Measurements from ENCODE around the gene IBA57.
"Not testable (repeated sequence)": the region's sequence is repeated elsewhere in the genome, so short reads cannot be mapped to it uniquely, and the experiment has no call there.

Gene IBA57

GRCh38 chr1:228219245-228219961 is 53.8 kb downstream of the IBA57 start:
- no peaks in the 10 kb centered on the region for H3K79me1 ChIP-seq (ENCODE audit: low read length)
- H3K4me2 ChIP-seq (ENCODE audit: low read length): no peak overlapping the region
- H4K91ac ChIP-seq (ENCODE audit: low read depth, low read length): no peak overlapping the region
- H3K18ac ChIP-seq (ENCODE audit: low read length): no peak overlapping the region
- peaks cover 3% of the 10 kb centered on the region for H3K9me3 ChIP-seq (ENCODE audit: insufficient read depth, low read depth, low read length)
- H3K79me2 ChIP-seq (ENCODE audit: control insufficient read depth, insufficient read depth, low read length, poor library complexity): no peaks in the 10 kb centered on the region
- peak overlapping the region; percentile 29 for H3K4me3 ChIP-seq (ENCODE audit: low read depth, low read length)
- H2BK12ac ChIP-seq (ENCODE audit: low read length): no peak overlapping the region
- no peak overlapping the region for H3K23ac ChIP-seq (ENCODE audit: low read length)
- no peak overlapping the region for H4K8ac ChIP-seq (ENCODE audit: low read depth, low read length)
- H2BK120ac ChIP-seq (ENCODE audit: insufficient read depth, low read length, poor library complexity): no peak overlapping the region
- no peak overlapping the region for H2BK5ac ChIP-seq (ENCODE audit: low read depth, low read length, poor library complexity)
- no CpG with 5 or more reads among the region's 16 CpGs for WGBS (ENCODE audit: extremely low coverage, insufficient coverage, insufficient read length)
- H3K27me3 ChIP-seq (ENCODE audit: insufficient read depth, low read length): no peaks in the 10 kb centered on the region
- H3K4ac ChIP-seq (ENCODE audit: low read depth, low read length): no peak overlapping the region
- H2AFZ ChIP-seq (ENCODE audit: insufficient read depth, low read length, poor library complexity): no peak overlapping the region
- H3K27ac ChIP-seq (ENCODE audit: low read depth, low read length): no peak overlapping the region
- H4K12ac ChIP-seq (ENCODE audit: low read depth, low read length): no peak overlapping the region
- no peak overlapping the region for H3K9ac ChIP-seq (ENCODE audit: low read length)
- peaks cover 25 to 29% of the 10 kb centered on the region in 2 experiments for H3K36me3 ChIP-seq (ENCODE audit: control insufficient read depth in 1 of 2, insufficient read depth in 2 of 2, low read length in 2 of 2)
- no peak for DNase-seq
- no peak overlapping the region for H3K14ac ChIP-seq (ENCODE audit: low read length)
- no peak overlapping the region for H2AK5ac ChIP-seq (ENCODE audit: low read length)
- H3K4me1 ChIP-seq (ENCODE audit: control insufficient read depth in 1 of 2, insufficient read depth in 2 of 2, low read length in 2 of 2): peaks cover 0 to under 1% of the 10 kb centered on the region in 2 experiments

GRCh38 chr1:228219962-228220780 is 54.6 kb downstream of the IBA57 start:
- Histone ChIP-seq H3K4me3 (ENCODE audit: low read depth, low read length) (no peak overlapping the region), H2BK120ac (ENCODE audit: insufficient read depth, low read length, poor library complexity) (no peak overlapping the region), H3K14ac (ENCODE audit: low read length) (no peak overlapping the region), H4K91ac (ENCODE audit: low read depth, low read length) (no peak overlapping the region), H2AFZ (ENCODE audit: insufficient read depth, low read length, poor library complexity) (no peak overlapping the region), H3K9ac (ENCODE audit: low read length) (no peak overlapping the region), H3K9me3 (ENCODE audit: insufficient read depth, low read depth, low read length) (peaks cover 10% of the 10 kb centered on the region), H3K27me3 (ENCODE audit: insufficient read depth, low read length) (no peaks in the 10 kb centered on the region), H3K79me1 (ENCODE audit: low read length) (no peaks in the 10 kb centered on the region), H3K79me2 (ENCODE audit: control insufficient read depth, insufficient read depth, low read length, poor library complexity) (no peaks in the 10 kb centered on the region), H3K23ac (ENCODE audit: low read length) (no peak overlapping the region), H2BK12ac (ENCODE audit: low read length) (no peak overlapping the region), H4K12ac (ENCODE audit: low read depth, low read length) (no peak overlapping the region), H3K4me2 (ENCODE audit: low read length) (no peak overlapping the region), H2BK5ac (ENCODE audit: low read depth, low read length, poor library complexity) (no peak overlapping the region), H3K36me3 (ENCODE audit: control insufficient read depth in 1 of 2, insufficient read depth in 2 of 2, low read length in 2 of 2) (peaks cover 33 to 35% of the 10 kb centered on the region in 2 experiments), H3K27ac (ENCODE audit: low read depth, low read length) (no peak overlapping the region), H3K18ac (ENCODE audit: low read length) (no peak overlapping the region), H3K4ac (ENCODE audit: low read depth, low read length) (no peak overlapping the region), H2AK5ac (ENCODE audit: low read length) (no peak overlapping the region), H3K4me1 (ENCODE audit: control insufficient read depth in 1 of 2, insufficient read depth in 2 of 2, low read length in 2 of 2) (no peaks in the 10 kb centered on the region), H4K8ac (ENCODE audit: low read depth, low read length) (no peak overlapping the region)
- no CpG with 5 or more reads among the region's 28 CpGs for WGBS (ENCODE audit: extremely low coverage, insufficient coverage, insufficient read length)
- no peak for DNase-seq

GRCh38 chr1:228221097-228221496 is 55.5 kb downstream of the IBA57 start:
- WGBS (ENCODE audit: extremely low coverage, insufficient coverage, insufficient read length): no CpG with 5 or more reads among the region's 9 CpGs
- not testable (repeated sequence) for H3K79me2 ChIP-seq (ENCODE audit: control insufficient read depth, insufficient read depth, low read length, poor library complexity); H3K9ac ChIP-seq (ENCODE audit: low read length); H2AFZ ChIP-seq (ENCODE audit: insufficient read depth, low read length, poor library complexity); H4K8ac ChIP-seq (ENCODE audit: low read depth, low read length); H3K18ac ChIP-seq (ENCODE audit: low read length); H2BK120ac ChIP-seq (ENCODE audit: insufficient read depth, low read length, poor library complexity); H2AK5ac ChIP-seq (ENCODE audit: low read length); H2BK12ac ChIP-seq (ENCODE audit: low read length); H3K4ac ChIP-seq (ENCODE audit: low read depth, low read length); H3K14ac ChIP-seq (ENCODE audit: low read length); H3K27ac ChIP-seq (ENCODE audit: low read depth, low read length); H4K12ac ChIP-seq (ENCODE audit: low read depth, low read length); H2BK5ac ChIP-seq (ENCODE audit: low read depth, low read length, poor library complexity); H3K4me1 ChIP-seq (ENCODE audit: control insufficient read depth in 1 of 2, insufficient read depth in 2 of 2, low read length in 2 of 2); H4K91ac ChIP-seq (ENCODE audit: low read depth, low read length); DNase-seq; H3K79me1 ChIP-seq (ENCODE audit: low read length); H3K27me3 ChIP-seq (ENCODE audit: insufficient read depth, low read length); H3K4me2 ChIP-seq (ENCODE audit: low read length); H3K4me3 ChIP-seq (ENCODE audit: low read depth, low read length); H3K23ac ChIP-seq (ENCODE audit: low read length)
- H3K36me3 ChIP-seq (ENCODE audit: control insufficient read depth in 1 of 2, insufficient read depth in 2 of 2, low read length in 2 of 2): peaks cover 34 to 40% of the 10 kb centered on the region in 2 experiments
- peaks cover 11% of the 10 kb centered on the region for H3K9me3 ChIP-seq (ENCODE audit: insufficient read depth, low read depth, low read length)

- no peak overlapping the region for H3K4me3 ChIP-seq (ENCODE audit: low read depth, low read length)
- no peak overlapping the region for H2AFZ ChIP-seq (ENCODE audit: insufficient read depth, low read length, poor library complexity)
- H3K4me1 ChIP-seq (ENCODE audit: control insufficient read depth in 1 of 2, insufficient read depth in 2 of 2, low read length in 2 of 2): no peaks in the 10 kb centered on the region
- H3K27ac ChIP-seq (ENCODE audit: low read depth, low read length): no peak overlapping the region
- H3K23ac ChIP-seq (ENCODE audit: low read length): no peak overlapping the region
- no peak for DNase-seq
- no peak overlapping the region for H2AK5ac ChIP-seq (ENCODE audit: low read length)
- H4K12ac ChIP-seq (ENCODE audit: low read depth, low read length): no peak overlapping the region
- no peaks in the 10 kb centered on the region for H3K79me2 ChIP-seq (ENCODE audit: control insufficient read depth, insufficient read depth, low read length, poor library complexity)
- no peak overlapping the region for H4K91ac ChIP-seq (ENCODE audit: low read depth, low read length)
- no peak overlapping the region for H3K4me2 ChIP-seq (ENCODE audit: low read length)
- WGBS (ENCODE audit: extremely low coverage, insufficient coverage, insufficient read length): no CpG with 5 or more reads among the region's 11 CpGs
- no peaks in the 10 kb centered on the region for H3K79me1 ChIP-seq (ENCODE audit: low read length)
- no peak overlapping the region for H3K4ac ChIP-seq (ENCODE audit: low read depth, low read length)
- H3K27me3 ChIP-seq (ENCODE audit: insufficient read depth, low read length): no peaks in the 10 kb centered on the region
- H3K9me3 ChIP-seq (ENCODE audit: insufficient read depth, low read depth, low read length): peaks cover 11% of the 10 kb centered on the region
- no peak overlapping the region for H2BK12ac ChIP-seq (ENCODE audit: low read length)
- no peak overlapping the region for H3K14ac ChIP-seq (ENCODE audit: low read length)
- no peak overlapping the region for H4K8ac ChIP-seq (ENCODE audit: low read depth, low read length)
- H3K36me3 ChIP-seq (ENCODE audit: control insufficient read depth in 1 of 2, insufficient read depth in 2 of 2, low read length in 2 of 2): peaks cover 32 to 38% of the 10 kb centered on the region in 2 experiments
- no peak overlapping the region for H3K18ac ChIP-seq (ENCODE audit: low read length)
- no peak overlapping the region for H2BK120ac ChIP-seq (ENCODE audit: insufficient read depth, low read length, poor library complexity)
- H3K9ac ChIP-seq (ENCODE audit: low read length): no peak overlapping the region
- H2BK5ac ChIP-seq (ENCODE audit: low read depth, low read length, poor library complexity): no peak overlapping the region
Measured at GRCh38 chr1:228222548-228222947, 56.9 kb downstream of the IBA57 start.
